GM18499 (cell line): ENCODE results near the gene MEGF8.

ENCODE experiments used
- ATAC-seq: cut with Tn5 transposase; IDR thresholded peaks from one replicate; pipeline ENCODE4 v1.9.1; 2021; ENCODE audit warnings: moderate number of reproducible peaks; ENCODE audit not compliant: insufficient read depth, unreplicated experiment

MEGF8 gene

GRCh38 chr19:42286349-42287016, 39.0 kb upstream of the MEGF8 start:
- ATAC-seq = no peak

- ATAC-seq = no peak
Measured at GRCh38 chr19:42287017-42287826, 38.2 kb upstream of the MEGF8 start.

GRCh38 chr19:42287827-42288107, 37.7 kb upstream of the MEGF8 start:
- no peak for ATAC-seq

GRCh38 chr19:42288387-42288786, 37.0 kb upstream of the MEGF8 start:
- no peak for ATAC-seq

- no peak for ATAC-seq
Measured at GRCh38 chr19:42288881-42289555, 36.4 kb upstream of the MEGF8 start.

- ATAC-seq = no peak
Measured at GRCh38 chr19:42289556-42290041, 35.8 kb upstream of the MEGF8 start.

GRCh38 chr19:42290136-42290522, 35.3 kb upstream of the MEGF8 start:
- ATAC-seq = no peak

GRCh38 chr19:42290523-42291434, 34.7 kb upstream of the MEGF8 start:
- ATAC-seq = no peak

GRCh38 chr19:42291435-42291810, 34.0 kb upstream of the MEGF8 start:
- no peak for ATAC-seq

- no peak for ATAC-seq
Measured at GRCh38 chr19:42292042-42292960, 33.1 kb upstream of the MEGF8 start.

- ATAC-seq = no peak
Measured at GRCh38 chr19:42292963-42293362, 32.5 kb upstream of the MEGF8 start.

- no peak for ATAC-seq
Measured at GRCh38 chr19:42293540-42293939, 31.9 kb upstream of the MEGF8 start.

- no peak for ATAC-seq
Measured at GRCh38 chr19:42293948-42294347, 31.5 kb upstream of the MEGF8 start.

GRCh38 chr19:42294471-42295137, 30.8 kb upstream of the MEGF8 start:
- ATAC-seq = no peak

- no peak for ATAC-seq
Measured at GRCh38 chr19:42295342-42295741, 30.1 kb upstream of the MEGF8 start.

- ATAC-seq = no peak
Measured at GRCh38 chr19:42295831-42296525, 29.5 kb upstream of the MEGF8 start.

- ATAC-seq = no peak
Measured at GRCh38 chr19:42297039-42297438, 28.4 kb upstream of the MEGF8 start.

GRCh38 chr19:42301646-42302203, 23.7 kb upstream of the MEGF8 start, which contains the start of gene PRR19:
TSS of gene PRR19 (plus strand) at chr19:42302132. CDS start at chr19:42309585, 7,453 bp downstream.
- no peak for ATAC-seq
